K562 (cell line): ENCODE measurements around the gene GOLGA8M. TPM values are rescaled to one million over a fixed set of nuclear protein-coding genes. Genes with fewer than 3 reads are reported as not detected.

Source experiments
- ATAC-seq: fragments of 200-7000 bp; cut with Tn5 transposase; 3 replicates; pipeline ENCODE4 v1.9.1; 2020; ENCODE audit warnings: moderate library complexity
- BruUV-seq: library from RNA; stranded (reverse); fragments of 400-500 nt; replicated peaks from 2 replicates; lab custom pipeline; 2021; lab: Mats Ljungman, UMichigan
- CTCF ChIA-PET: fragments of 300-600 bp; formaldehyde crosslinking; extraction: SDS; loops from one replicate; lab custom pipeline; 2021; ENCODE audit warnings: low intra/inter-chr PET ratio; lab: Yijun Ruan, JAX
- POLR2A ChIA-PET: fragments of 300-600, 350-650 bp; sonication (Branson Sonifier 250); formaldehyde crosslinking; extraction: SDS; loops from one replicate; lab custom pipeline; 2021; ENCODE audit warnings: antibody characterized with exemption, inconsistent platforms; lab: Yijun Ruan, JAX
- DNase-seq, 4 experiments: peaks; one replicate each; pipeline versions ENCODE4 v3.0.0 to v3.0.0-alpha.2; 2011 to 2018; ENCODE audit warnings: low spot score in 3 of 4, mixed read lengths in 3 of 4; ENCODE audit errors: extremely low read depth in 1 of 4
- FAIRE-seq: peaks from 2 replicates; lab custom pipeline; 2011; peaks lifted over from hg19 to GRCh38; lab: Jason Lieb, UNC
- H2AFZ ChIP-seq: 2 replicates; pipeline ENCODE4 v1.6.0; 2011; ENCODE audit warnings: low read depth, low read length, control low read depth, inconsistent platforms
- H3K27ac ChIP-seq: fragments of 200-600 bp; 3 replicates; pipeline ENCODE4 v1.8.0; 2011; ENCODE audit warnings: low read depth, mild to moderate bottlenecking, control low read depth, inconsistent platforms, low read length, moderate library complexity, mixed read lengths; ENCODE audit errors: extremely low read depth
- H3K27me3 ChIP-seq, 2 experiments: fragments of 300-600 bp in 1 of 2; 2 replicates in 1 of 2; 3 replicates in 1 of 2; pipeline versions ENCODE4 v1.6.0 to v1.8.0; 2011; ENCODE audit warnings: inconsistent platforms in 2 of 2, low read length in 2 of 2, mild to moderate bottlenecking in 1 of 2, mixed read lengths in 1 of 2, moderate library complexity in 1 of 2; ENCODE audit not compliant: control insufficient read depth in 2 of 2, insufficient read depth in 2 of 2
- H3K36me3 ChIP-seq: fragments of 300-600 bp; 3 replicates; pipeline ENCODE4 v1.8.0; 2011; ENCODE audit warnings: mild to moderate bottlenecking, low read length, inconsistent platforms; ENCODE audit not compliant: control insufficient read depth, insufficient read depth
- H3K4me1 ChIP-seq, 2 experiments: fragments of 200-600 bp in 1 of 2; replicated peaks in 1 of 2; 2 replicates in 1 of 2; 3 replicates in 1 of 2; pipeline versions ENCODE4 v1.5.1 to v1.8.0; 2011; ENCODE audit warnings: inconsistent platforms in 2 of 2, low read length in 2 of 2, mild to moderate bottlenecking in 1 of 2, mixed read lengths in 1 of 2, moderate library complexity in 1 of 2; ENCODE audit not compliant: control insufficient read depth in 2 of 2, insufficient read depth in 2 of 2
- H3K4me2 ChIP-seq: 2 replicates; pipeline ENCODE4 v1.6.1; 2011; ENCODE audit warnings: low read length, control low read depth, inconsistent platforms, mixed read lengths; ENCODE audit not compliant: insufficient read depth
- H3K4me3 ChIP-seq: fragments of 200-600 bp; sonication (generic), shearing (Covaris generic); 2 replicates; pipeline ENCODE4 v1.5.1; 2016; ENCODE audit warnings: control low read depth, inconsistent platforms
- H3K79me2 ChIP-seq: fragments of 200-600 bp; 3 replicates; pipeline ENCODE4 v1.8.0; 2011; ENCODE audit warnings: low read length, inconsistent platforms; ENCODE audit not compliant: control insufficient read depth, insufficient read depth
- H3K9ac ChIP-seq, 2 experiments: 2 replicates each; pipeline versions ENCODE4 v1.6.0 to v1.6.1; 2011; ENCODE audit warnings: low read depth in 2 of 2, low read length in 2 of 2, control low read depth in 1 of 2, inconsistent platforms in 1 of 2, mild to moderate bottlenecking in 1 of 2, mixed read lengths in 1 of 2; ENCODE audit not compliant: insufficient read depth in 1 of 2
- H3K9me1 ChIP-seq: one replicate; pipeline ENCODE4 v1.6.0; 2011; ENCODE audit warnings: inconsistent platforms, mild to moderate bottlenecking, low read length, moderate library complexity; ENCODE audit not compliant: control insufficient read depth, insufficient read depth
- H3K9me3 ChIP-seq: replicated peaks from 2 replicates; pipeline ENCODE4 v1.5.1; 2011; ENCODE audit warnings: low read depth, low read length, inconsistent platforms; ENCODE audit not compliant: control insufficient read depth, insufficient read depth
- H4K20me1 ChIP-seq: replicated peaks from 2 replicates; pipeline ENCODE4 v1.6.1; 2011; ENCODE audit warnings: low read length, inconsistent platforms, mixed read lengths; ENCODE audit not compliant: control insufficient read depth, insufficient read depth
- BDP1 ChIP-seq: IDR thresholded peaks from 3 replicates; pipeline ENCODE4 v1.6.1; 2011; ENCODE audit not compliant: insufficient read length, insufficient read depth
- ILF3 ChIP-seq: fragments of 450-650 bp; IDR thresholded peaks from 2 replicates; pipeline ENCODE4 v1.6.1; 2018; ENCODE audit warnings: antibody characterized with exemption, mild to moderate bottlenecking, moderate library complexity, borderline replicate concordance
- MTA3 ChIP-seq: fragments of 450-650 bp; formaldehyde crosslinking; IDR thresholded peaks from 2 replicates; pipeline ENCODE4 v1.6.1; 2017; ENCODE audit warnings: mild to moderate bottlenecking, borderline replicate concordance
- NR2F6 ChIP-seq: fragments of 450-650 bp; formaldehyde crosslinking; IDR thresholded peaks from 2 replicates; pipeline ENCODE4 v1.4.0; 2020; ENCODE audit warnings: mild to moderate bottlenecking
- TEAD4 ChIP-seq, 2 experiments: sonication (generic) in 1 of 2; formaldehyde crosslinking in 1 of 2; IDR thresholded peaks; 2 replicates each; pipeline versions ENCODE4 v1.6.1 to v1.8.0; 2012 to 2022; ENCODE audit warnings: borderline replicate concordance in 1 of 2, inconsistent platforms in 1 of 2, low read length in 1 of 2, mild to moderate bottlenecking in 1 of 2, missing genetic modification reagents in 1 of 2
- XRCC4 ChIP-seq: IDR thresholded peaks from one replicate; pipeline ENCODE4 v1.6.1; 2011; ENCODE audit not compliant: insufficient read depth, insufficient read length; ENCODE audit errors: extremely low read depth
- WGBS: fragments of 100-300 bp; shearing (Covaris generic); methylation state at CpG from one replicate; pipeline ENCODE4 v1.1.6; 2016; ENCODE audit warnings: low coverage, mixed read lengths; ENCODE audit not compliant: insufficient coverage; ENCODE audit errors: missing lambda C conversion rate; 5-methylcytosine and 5-hydroxymethylcytosine counted together
- in situ Hi-C: fragments of 300-500 bp; cut with MboI; formaldehyde crosslinking; loops from 4 replicates; pipeline ENCODE4 v1.15.0; 2018; ENCODE audit warnings: inconsistent platforms, mixed read lengths
- intact Hi-C: fragments of 100-400 bp; cut with micrococcal nuclease; formaldehyde crosslinking; loops from 2 replicates; pipeline ENCODE4 v1.14.2; 2022
- polyA plus RNA-seq, 8 experiments: library from polyadenylated mRNA; depleted of rRNA in 4 of 8; stranded (reverse) in 5 of 8; unstranded in 3 of 8; fragments of >200 nt; fragmentation: Nextera tagmentation in 2 of 8; fragmentation: Illumina TruSeq in 1 of 8; extraction: Ambion mirVana in 2 of 8; extraction: Trizol in 1 of 8; gene quantifications; 2 replicates each; pipeline versions ENCODE4 v1.2.1 to v1.2.3, GENCODE V29; 2011 to 2014; ENCODE audit warnings: inconsistent platforms in 1 of 8, missing spikeins in 1 of 8
- total RNA-seq, 7 experiments: library from RNA; depleted of rRNA in 6 of 7; stranded (reverse); fragments of >200 nt in 6 of 7; fragmentation: Illumina TruSeq in 2 of 7; extraction: Trizol in 2 of 7; gene quantifications; 2 replicates each; pipeline versions ENCODE4 v1.2.1 to v1.2.3, GENCODE V29; 2011 to 2021; ENCODE audit warnings: low replicate concordance in 1 of 7
- TF ChIP-seq, protein P1 (sequence below): fragments of 200-800 bp; sonication (Bioruptor generic); IDR thresholded peaks from 2 replicates; pipeline ENCODE4 v1.6.1; 2017; ENCODE audit warnings: missing genetic modification characterization, missing compliant biosample characterization
- TF ChIP-seq, protein P2 (sequence below): sonication (generic); formaldehyde crosslinking; IDR thresholded peaks from 2 replicates; pipeline ENCODE4 v1.9.0; 2022; ENCODE audit warnings: mild to moderate bottlenecking, missing genetic modification reagents
- TF ChIP-seq, protein P3 (sequence below): fragments of 450-650 bp; formaldehyde crosslinking; IDR thresholded peaks from 2 replicates; pipeline ENCODE4 v1.4.0; 2022; ENCODE audit warnings: missing genetic modification characterization
- TF ChIP-seq, protein P4 (sequence below): sonication (generic); formaldehyde crosslinking; IDR thresholded peaks from 2 replicates; pipeline ENCODE4 v1.8.0; 2023; ENCODE audit warnings: missing genetic modification reagents, mild to moderate bottlenecking, borderline replicate concordance

Gene GOLGA8M
- total and polyA plus RNA-seq, 9 of the 15 experiments (the other 6 are each of a cell fraction or from before 2014, with no cell fraction given) = not detected

DNA sequence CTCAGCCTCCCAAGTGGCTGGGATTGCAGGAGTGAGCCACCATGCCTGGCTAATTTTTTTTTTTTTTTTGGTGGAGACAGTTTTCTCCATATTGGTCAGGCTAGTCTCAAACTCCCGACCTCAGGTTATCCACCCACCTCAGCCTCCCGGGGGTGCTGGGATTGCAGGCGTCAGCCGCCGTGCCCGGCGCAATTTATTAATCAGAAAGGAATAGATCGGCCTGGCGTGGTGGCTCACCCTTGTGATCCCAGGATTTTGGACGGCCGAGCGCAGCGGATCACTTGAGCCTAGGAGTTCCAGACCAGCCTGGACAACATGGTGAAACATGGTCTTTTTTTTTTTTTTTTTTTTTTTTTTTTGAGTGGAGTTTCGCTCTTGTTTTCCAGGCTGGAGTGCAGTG lies 13.3 kb upstream of the GOLGA8M start:
- Histone ChIP-seq H3K27ac (no peak overlapping the region), H3K27me3 (no peaks in the 10 kb centered on the region), H3K9ac (no peak overlapping the region), H4K20me1 (no peaks in the 10 kb centered on the region), H3K36me3 (no peaks in the 10 kb centered on the region), H3K9me1 (no peaks in the 10 kb centered on the region), H3K79me2 (no peaks in the 10 kb centered on the region), H3K4me3 (no peak overlapping the region), H3K4me1 (no peaks in the 10 kb centered on the region; a peak in 1 of 5 replicates), H2AFZ (no peak overlapping the region), H3K4me2 (no peak overlapping the region), H3K9me3 (no peaks in the 10 kb centered on the region)
- no peak for TF ChIP-seq TEAD4 (IDR thresholded peaks at IDR 0.05; ENCODE audit: low read length)
- no peak for TF ChIP-seq TEAD4 (CRISPR knock-in tag; IDR thresholded peaks at IDR 0.05; ENCODE audit: borderline replicate concordance)
- TF ChIP-seq ILF3 = no peak
- TF ChIP-seq, protein P1, sequence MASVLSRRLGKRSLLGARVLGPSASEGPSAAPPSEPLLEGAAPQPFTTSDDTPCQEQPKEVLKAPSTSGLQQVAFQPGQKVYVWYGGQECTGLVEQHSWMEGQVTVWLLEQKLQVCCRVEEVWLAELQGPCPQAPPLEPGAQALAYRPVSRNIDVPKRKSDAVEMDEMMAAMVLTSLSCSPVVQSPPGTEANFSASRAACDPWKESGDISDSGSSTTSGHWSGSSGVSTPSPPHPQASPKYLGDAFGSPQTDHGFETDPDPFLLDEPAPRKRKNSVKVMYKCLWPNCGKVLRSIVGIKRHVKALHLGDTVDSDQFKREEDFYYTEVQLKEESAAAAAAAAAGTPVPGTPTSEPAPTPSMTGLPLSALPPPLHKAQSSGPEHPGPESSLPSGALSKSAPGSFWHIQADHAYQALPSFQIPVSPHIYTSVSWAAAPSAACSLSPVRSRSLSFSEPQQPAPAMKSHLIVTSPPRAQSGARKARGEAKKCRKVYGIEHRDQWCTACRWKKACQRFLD (CRISPR knock-in tag) = no peak
- TF ChIP-seq MTA3 = no peak
- no peak for TF ChIP-seq BDP1
- TF ChIP-seq, protein P2, sequence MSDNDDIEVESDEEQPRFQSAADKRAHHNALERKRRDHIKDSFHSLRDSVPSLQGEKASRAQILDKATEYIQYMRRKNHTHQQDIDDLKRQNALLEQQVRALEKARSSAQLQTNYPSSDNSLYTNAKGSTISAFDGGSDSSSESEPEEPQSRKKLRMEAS = no peak
- TF ChIP-seq, protein P3, sequence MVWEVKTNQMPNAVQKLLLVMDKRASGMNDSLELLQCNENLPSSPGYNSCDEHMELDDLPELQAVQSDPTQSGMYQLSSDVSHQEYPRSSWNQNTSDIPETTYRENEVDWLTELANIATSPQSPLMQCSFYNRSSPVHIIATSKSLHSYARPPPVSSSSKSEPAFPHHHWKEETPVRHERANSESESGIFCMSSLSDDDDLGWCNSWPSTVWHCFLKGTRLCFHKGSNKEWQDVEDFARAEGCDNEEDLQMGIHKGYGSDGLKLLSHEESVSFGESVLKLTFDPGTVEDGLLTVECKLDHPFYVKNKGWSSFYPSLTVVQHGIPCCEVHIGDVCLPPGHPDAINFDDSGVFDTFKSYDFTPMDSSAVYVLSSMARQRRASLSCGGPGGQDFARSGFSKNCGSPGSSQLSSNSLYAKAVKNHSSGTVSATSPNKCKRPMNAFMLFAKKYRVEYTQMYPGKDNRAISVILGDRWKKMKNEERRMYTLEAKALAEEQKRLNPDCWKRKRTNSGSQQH (CRISPR knock-in tag) = no peak
- no peak for TF ChIP-seq NR2F6 (CRISPR knock-in tag)
- TF ChIP-seq, protein P4, sequence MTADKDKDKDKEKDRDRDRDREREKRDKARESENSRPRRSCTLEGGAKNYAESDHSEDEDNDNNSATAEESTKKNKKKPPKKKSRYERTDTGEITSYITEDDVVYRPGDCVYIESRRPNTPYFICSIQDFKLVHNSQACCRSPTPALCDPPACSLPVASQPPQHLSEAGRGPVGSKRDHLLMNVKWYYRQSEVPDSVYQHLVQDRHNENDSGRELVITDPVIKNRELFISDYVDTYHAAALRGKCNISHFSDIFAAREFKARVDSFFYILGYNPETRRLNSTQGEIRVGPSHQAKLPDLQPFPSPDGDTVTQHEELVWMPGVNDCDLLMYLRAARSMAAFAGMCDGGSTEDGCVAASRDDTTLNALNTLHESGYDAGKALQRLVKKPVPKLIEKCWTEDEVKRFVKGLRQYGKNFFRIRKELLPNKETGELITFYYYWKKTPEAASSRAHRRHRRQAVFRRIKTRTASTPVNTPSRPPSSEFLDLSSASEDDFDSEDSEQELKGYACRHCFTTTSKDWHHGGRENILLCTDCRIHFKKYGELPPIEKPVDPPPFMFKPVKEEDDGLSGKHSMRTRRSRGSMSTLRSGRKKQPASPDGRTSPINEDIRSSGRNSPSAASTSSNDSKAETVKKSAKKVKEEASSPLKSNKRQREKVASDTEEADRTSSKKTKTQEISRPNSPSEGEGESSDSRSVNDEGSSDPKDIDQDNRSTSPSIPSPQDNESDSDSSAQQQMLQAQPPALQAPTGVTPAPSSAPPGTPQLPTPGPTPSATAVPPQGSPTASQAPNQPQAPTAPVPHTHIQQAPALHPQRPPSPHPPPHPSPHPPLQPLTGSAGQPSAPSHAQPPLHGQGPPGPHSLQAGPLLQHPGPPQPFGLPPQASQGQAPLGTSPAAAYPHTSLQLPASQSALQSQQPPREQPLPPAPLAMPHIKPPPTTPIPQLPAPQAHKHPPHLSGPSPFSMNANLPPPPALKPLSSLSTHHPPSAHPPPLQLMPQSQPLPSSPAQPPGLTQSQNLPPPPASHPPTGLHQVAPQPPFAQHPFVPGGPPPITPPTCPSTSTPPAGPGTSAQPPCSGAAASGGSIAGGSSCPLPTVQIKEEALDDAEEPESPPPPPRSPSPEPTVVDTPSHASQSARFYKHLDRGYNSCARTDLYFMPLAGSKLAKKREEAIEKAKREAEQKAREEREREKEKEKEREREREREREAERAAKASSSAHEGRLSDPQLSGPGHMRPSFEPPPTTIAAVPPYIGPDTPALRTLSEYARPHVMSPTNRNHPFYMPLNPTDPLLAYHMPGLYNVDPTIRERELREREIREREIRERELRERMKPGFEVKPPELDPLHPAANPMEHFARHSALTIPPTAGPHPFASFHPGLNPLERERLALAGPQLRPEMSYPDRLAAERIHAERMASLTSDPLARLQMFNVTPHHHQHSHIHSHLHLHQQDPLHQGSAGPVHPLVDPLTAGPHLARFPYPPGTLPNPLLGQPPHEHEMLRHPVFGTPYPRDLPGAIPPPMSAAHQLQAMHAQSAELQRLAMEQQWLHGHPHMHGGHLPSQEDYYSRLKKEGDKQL (CRISPR knock-in tag) = no peak
- TF ChIP-seq XRCC4 = no peak
- CTCF ChIA-PET = no interaction called here
- no peak for ATAC-seq
- FAIRE-seq = no peak
- intact Hi-C loops (no loop called here), in situ Hi-C loops (no loop called here)
- no peak for DNase-seq
- BruUV-seq = no TSS peak
- WGBS = 89% methylated on average over 11 of the region's 14 CpGs
- POLR2A ChIA-PET = no interaction called here
